Right cardiac atrium (tissue), 5 donors: ENCODE measurements around the gene TOGARAM2. TPM values are rescaled to one million over a fixed set of nuclear protein-coding genes. Genes with fewer than 3 reads are reported as not detected.
A peak's percentile ranks its signal among the peaks of the same experiment; 100 is the strongest.

Experiments used
- ATAC-seq, 2 donors: fragments of 200-7000 bp; cut with Tn5 transposase; one replicate each; pipeline versions ENCODE4 v1.8.0 to v1.9.1; 2020; ENCODE audit warnings: moderate library complexity in 2 of 2, mild to moderate bottlenecking in 1 of 2
- DNase-seq, 3 donors: peaks; one replicate each; pipeline ENCODE4 v3.0.0-alpha.2; 2020
- H3K27ac ChIP-seq: one replicate; pipeline ENCODE4 v1.5.1; 2013; ENCODE audit warnings: mild to moderate bottlenecking, low read length, control low read depth, moderate library complexity
- H3K27me3 ChIP-seq: one replicate; pipeline ENCODE4 v1.6.1; 2013; ENCODE audit not compliant: control insufficient read depth, insufficient read depth
- H3K4me1 ChIP-seq: one replicate; pipeline ENCODE4 v1.6.1; 2013; ENCODE audit warnings: low read length; ENCODE audit not compliant: control insufficient read depth, insufficient read depth
- H3K4me3 ChIP-seq: one replicate; pipeline ENCODE4 v1.5.1; 2013; ENCODE audit warnings: low read length, control low read depth
- H3K9me3 ChIP-seq: one replicate; pipeline ENCODE4 v1.6.1; 2013; ENCODE audit warnings: low read length; ENCODE audit not compliant: control insufficient read depth
- WGBS: extraction: QIAGEN DNeasy Blood & Tissue Kit; methylation state at CpG from one replicate; pipeline ENCODE4 v1.1.7; 2013; 5-methylcytosine and 5-hydroxymethylcytosine counted together
- intact Hi-C, 4 donors: fragments of 100-400 bp; cut with DNase I; formaldehyde crosslinking; loops; one replicate each; pipeline versions ENCODE4 v1.11.0 to v1.14.0; 2022 to 2023
- polyA plus RNA-seq: library from polyadenylated mRNA; stranded (reverse); fragments of 200-250 nt; gene quantifications from one replicate; pipeline ENCODE4 v1.2.3, GENCODE V29; 2013
- total RNA-seq, 4 donors: library from RNA; stranded (reverse); fragmentation: NEBNext Ultra II Directional; extraction: Animal tissue kit (Norgen Biotek cat#: 25700); gene quantifications; one replicate each; pipeline ENCODE4 v1.2.1, GENCODE V29; 2021
- donor health status: healthy with polysubstance abuse.
- donor health status: DM: no; HTN: yes; CAD: no.
- donor health status: DM: no; HTN: no; CAD: no.
- donor health status: DM: no; HTN: yes; CAD: no; lungs with severe emphysema.
- donor health status: DM: yes; HTN: yes; CAD: no.

TOGARAM2 gene
- total and polyA plus RNA-seq, 5 donors, result 13.6 to 29.5 (median 24.0) TPM

DNA sequence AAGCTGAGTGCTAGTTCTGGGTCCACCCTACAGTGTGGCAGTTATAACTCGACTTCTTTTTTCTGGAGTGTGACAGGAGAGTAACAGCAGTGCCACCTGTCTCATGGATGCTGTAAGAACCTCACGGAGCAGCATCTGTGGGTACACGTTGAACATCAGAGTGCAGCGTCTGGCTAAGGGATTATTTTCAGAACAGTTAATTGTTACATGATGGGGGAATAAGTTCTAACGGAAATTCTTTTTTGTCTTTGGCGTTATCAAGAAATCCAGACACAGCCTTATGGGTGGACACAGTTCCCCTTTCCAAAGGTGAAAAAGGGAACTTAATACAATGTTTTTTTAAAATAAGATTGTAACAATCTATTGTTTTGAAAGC is 28.3 kb upstream of the TOGARAM2 start:
- Histone ChIP-seq H3K27ac (peak overlapping the region; percentile 68), H3K4me1 (peaks cover 4% of the 10 kb centered on the region), H3K27me3 (no peaks in the 10 kb centered on the region), H3K9me3 (no peaks in the 10 kb centered on the region), H3K4me3 (no peak overlapping the region)
- DNase-seq (no peak), ATAC-seq (peak; percentile 17 to 27)
- intact Hi-C loops, result loop anchor here in 2 of 4 donors (10.0 kb wide), 2 partner anchors 892 to 1122 kb away; no protein-coding TSS in a partner anchor
- WGBS, result 34% methylated on average over 6 of the region's 6 CpGs

DNA sequence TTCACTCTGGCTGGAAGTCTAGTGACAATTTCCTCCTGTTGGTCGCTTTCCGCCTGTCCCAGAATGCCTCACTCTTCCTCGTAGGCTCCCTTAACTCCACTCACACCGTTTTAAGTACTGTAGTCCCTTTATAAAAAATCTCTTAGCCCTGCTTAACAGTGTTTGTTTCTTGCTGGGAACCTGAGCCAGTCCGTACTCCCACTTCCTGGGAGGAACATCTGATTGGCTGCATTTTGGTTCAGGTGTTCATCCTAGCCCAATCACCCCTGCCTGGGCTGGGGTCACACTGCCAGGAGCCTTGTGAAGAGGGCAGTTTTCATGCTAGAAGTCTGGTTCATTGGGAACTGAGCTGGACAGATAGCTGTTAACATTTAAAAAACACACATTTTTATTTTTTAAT is 25.6 kb upstream of the TOGARAM2 start:
- intact Hi-C loops, result loop anchor here in 3 of 4 donors (5.0 to 10.0 kb wide), 3 partner anchors 242 to 1119 kb away; no protein-coding TSS in a partner anchor
- Histone ChIP-seq H3K4me3 (no peak overlapping the region), H3K27me3 (no peaks in the 10 kb centered on the region), H3K9me3 (no peaks in the 10 kb centered on the region), H3K27ac (no peak overlapping the region), H3K4me1 (peaks cover 4% of the 10 kb centered on the region)
- WGBS, result 39% methylated on average over 5 of the region's 5 CpGs
- ATAC-seq (no peak), DNase-seq (no peak)

DNA sequence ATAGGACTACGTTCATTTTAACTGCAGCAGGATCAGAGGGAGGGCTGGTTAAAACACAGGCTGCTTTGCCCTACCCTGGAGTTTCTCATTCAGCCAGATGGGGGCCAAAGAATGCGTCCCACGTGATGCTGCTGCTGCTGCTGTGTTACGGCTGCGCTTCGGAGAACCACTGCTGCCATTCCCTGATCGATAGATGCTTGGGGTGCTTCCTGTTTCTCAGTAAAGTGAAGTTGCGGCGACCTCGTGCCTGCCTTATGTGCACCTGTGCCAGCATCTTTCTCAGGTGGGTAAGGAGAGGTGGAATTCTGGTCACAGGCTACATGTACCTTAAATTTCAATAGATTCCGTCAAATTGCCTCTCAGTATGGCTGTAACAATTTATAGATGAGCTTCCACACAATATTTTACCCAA is 24.7 kb upstream of the TOGARAM2 start:
- DNase-seq (peak in 1 of 3 donors; percentile 60), ATAC-seq (no peak)
- intact Hi-C loops, result loop anchor here in 3 of 4 donors (5.0 to 10.0 kb wide), 3 partner anchors 241 to 1118 kb away; no protein-coding TSS in a partner anchor
- Histone ChIP-seq H3K4me1 (peaks cover 3% of the 10 kb centered on the region), H3K27ac (no peak overlapping the region), H3K4me3 (peak overlapping the region; percentile 25), H3K27me3 (no peaks in the 10 kb centered on the region), H3K9me3 (no peaks in the 10 kb centered on the region)
- 10% methylated on average over 11 of the region's 11 CpGs for WGBS

DNA sequence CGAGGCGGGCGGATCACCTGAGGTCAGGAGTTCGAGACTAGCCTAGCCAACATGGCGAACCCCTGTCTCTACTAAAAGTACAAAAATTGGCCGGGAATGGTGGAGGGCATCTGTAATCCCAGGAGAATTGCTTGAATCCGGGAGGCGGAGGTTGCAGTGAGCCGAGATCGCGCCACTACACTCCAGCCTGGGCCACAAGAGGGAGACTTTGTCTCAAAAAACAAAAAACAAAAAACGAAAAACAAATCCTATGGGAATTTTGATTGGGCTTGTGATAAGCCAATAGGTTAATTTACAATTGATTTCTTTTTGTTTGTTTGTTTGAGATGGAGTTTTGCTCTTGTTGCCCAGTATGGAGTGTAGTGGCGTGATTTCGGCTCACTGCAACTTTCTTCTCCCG is 24.2 kb upstream of the TOGARAM2 start:
- intact Hi-C loops, result loop anchor here in 3 of 4 donors (5.0 to 10.0 kb wide), 3 partner anchors 240 to 1118 kb away; no protein-coding TSS in a partner anchor
- Histone ChIP-seq H3K27me3 (no peaks in the 10 kb centered on the region), H3K4me3 (no peak overlapping the region), H3K9me3 (no peaks in the 10 kb centered on the region), H3K4me1 (peaks cover 3% of the 10 kb centered on the region), H3K27ac (no peak overlapping the region)
- ATAC-seq (no peak), DNase-seq (peak in 1 of 3 donors; percentile 68)
- WGBS, result 34% methylated on average over 15 of the region's 15 CpGs

DNA sequence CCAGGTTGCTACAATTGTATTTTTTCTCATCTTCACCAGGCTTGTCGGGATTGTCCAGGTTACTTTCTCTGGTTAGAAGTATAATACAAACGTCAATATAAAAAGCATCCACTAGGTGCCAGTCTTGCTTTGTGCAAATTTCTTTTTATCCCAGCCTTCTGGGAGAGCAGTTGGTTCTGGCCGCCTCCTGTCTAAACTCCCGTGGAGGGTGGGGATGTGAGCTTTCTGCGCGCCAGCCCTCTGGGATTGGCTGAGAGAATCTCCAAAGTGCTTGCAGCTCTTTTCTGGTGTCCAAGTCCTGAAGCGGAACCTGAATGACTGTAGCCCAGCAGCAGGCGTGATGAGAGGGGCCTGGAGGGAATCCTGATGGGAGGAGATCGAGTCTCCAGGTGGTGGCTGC is 22.4 kb upstream of the TOGARAM2 start:
- 14% methylated on average over 9 of the region's 9 CpGs for WGBS
- ATAC-seq, result peak; percentile 90 to 92
- intact Hi-C loops, result loop anchor here (1.0 to 10.0 kb wide), 5 partner anchors 238 to 1116 kb away; no protein-coding TSS in a partner anchor

DNA sequence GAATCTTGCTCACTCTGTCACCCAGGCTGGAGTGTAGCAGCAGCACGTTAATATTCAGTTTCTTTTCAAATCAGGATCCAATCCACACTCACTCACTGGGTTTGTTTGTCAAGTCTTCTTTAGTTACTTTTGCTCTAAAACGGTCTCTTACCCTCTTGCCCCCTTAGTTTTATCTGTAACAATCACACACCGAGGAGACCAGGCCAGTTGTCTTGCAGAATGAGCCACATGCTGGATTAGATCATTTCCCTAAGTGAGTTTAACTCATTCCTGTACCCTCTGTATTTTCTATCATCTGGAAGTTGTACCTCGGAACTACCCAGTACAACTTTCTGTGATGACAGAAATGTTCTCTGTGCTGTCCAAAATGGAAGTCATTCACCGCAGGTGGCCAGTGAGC is 20.7 kb upstream of the TOGARAM2 start:
- Histone ChIP-seq H3K27ac (peak overlapping the region; percentile 16), H3K9me3 (no peaks in the 10 kb centered on the region), H3K4me3 (no peak overlapping the region), H3K27me3 (no peaks in the 10 kb centered on the region), H3K4me1 (no peaks in the 10 kb centered on the region)
- DNase-seq, result no peak
- ATAC-seq, result no peak
- WGBS, result 33% methylated on average over 5 of the region's 5 CpGs
- intact Hi-C loops, result no loop called here

More for the DNA sequence above, 22.4 kb upstream of the TOGARAM2 start:
- H3K4me3 ChIP-seq, result no peak overlapping the region
- no peaks in the 10 kb centered on the region for H3K27me3 ChIP-seq
- peak; percentile 75 to 85 (median 77) for DNase-seq
- H3K4me1 ChIP-seq, result no peaks in the 10 kb centered on the region
- H3K9me3 ChIP-seq, result no peaks in the 10 kb centered on the region
- H3K27ac ChIP-seq, result no peak overlapping the region

DNA sequence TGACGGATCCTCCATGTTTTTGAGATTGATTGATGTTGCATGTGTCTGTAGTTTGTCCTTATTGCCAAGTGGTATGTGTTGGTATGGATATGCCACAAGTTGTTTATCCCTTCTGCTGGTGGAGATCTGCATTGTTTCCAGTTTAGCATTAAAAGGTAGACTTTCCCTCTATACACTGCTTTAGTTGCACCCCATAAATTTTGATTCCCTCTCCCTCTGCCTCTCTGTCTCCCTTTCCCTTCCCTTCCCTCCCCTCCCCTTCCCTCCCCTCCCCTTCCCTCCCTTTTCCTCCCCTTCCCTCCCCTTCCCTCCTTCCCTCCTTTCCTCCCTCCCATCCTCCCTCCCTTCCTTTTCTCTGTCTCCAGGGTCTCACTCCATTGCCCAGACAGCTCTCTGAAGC is 18.6 kb upstream of the TOGARAM2 start:
- Histone ChIP-seq H3K27ac (no peak overlapping the region), H3K27me3 (no peaks in the 10 kb centered on the region), H3K4me3 (no peak overlapping the region), H3K4me1 (no peaks in the 10 kb centered on the region), H3K9me3 (no peaks in the 10 kb centered on the region)
- intact Hi-C loops, result no loop called here
- ATAC-seq (no peak), DNase-seq (no peak)
- WGBS, result 96% methylated on average over 1 of the region's 1 CpG

DNA sequence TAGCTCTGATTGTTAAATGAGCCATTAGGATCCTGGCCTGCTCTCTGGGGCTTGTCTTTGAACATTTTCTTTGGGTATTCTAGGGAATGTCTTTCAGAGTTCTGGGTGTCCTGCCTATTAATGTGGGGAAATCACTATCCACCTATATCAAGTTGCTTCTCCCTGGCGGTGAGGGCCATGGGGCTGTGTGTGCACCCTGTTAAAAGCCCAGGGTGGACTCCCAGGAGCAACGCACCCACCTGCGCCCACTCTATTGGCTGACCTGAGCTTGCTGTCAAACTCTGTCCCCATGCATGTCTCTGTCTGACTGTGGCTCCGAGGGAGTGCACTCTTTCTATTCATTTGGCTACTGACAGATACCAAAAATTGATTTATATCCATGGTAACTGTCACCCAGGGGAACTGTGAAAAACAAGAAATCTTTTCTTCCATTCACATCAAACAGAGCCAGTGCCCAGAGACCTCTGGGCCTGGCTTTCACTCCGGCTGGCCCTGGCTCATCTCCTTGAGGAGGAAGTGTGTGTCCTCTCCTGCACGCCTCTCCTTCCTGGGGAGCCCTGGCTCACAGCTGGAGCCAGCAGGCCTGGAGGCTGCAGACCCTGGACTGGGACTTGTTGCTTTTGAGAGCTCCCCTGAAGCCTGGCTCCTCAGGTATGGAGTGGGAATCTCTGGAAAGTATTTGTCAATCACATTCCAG is 10.5 kb upstream of the TOGARAM2 start:
- H3K4me1 ChIP-seq, result no peaks in the 10 kb centered on the region
- 81% methylated on average over 6 of the region's 6 CpGs for WGBS
- no peaks in the 10 kb centered on the region for H3K27me3 ChIP-seq
- no peak overlapping the region for H3K27ac ChIP-seq
- DNase-seq, result no peak
- no peak for ATAC-seq
- H3K4me3 ChIP-seq, result no peak overlapping the region
- intact Hi-C loops, result no loop called here
- H3K9me3 ChIP-seq, result no peaks in the 10 kb centered on the region

DNA sequence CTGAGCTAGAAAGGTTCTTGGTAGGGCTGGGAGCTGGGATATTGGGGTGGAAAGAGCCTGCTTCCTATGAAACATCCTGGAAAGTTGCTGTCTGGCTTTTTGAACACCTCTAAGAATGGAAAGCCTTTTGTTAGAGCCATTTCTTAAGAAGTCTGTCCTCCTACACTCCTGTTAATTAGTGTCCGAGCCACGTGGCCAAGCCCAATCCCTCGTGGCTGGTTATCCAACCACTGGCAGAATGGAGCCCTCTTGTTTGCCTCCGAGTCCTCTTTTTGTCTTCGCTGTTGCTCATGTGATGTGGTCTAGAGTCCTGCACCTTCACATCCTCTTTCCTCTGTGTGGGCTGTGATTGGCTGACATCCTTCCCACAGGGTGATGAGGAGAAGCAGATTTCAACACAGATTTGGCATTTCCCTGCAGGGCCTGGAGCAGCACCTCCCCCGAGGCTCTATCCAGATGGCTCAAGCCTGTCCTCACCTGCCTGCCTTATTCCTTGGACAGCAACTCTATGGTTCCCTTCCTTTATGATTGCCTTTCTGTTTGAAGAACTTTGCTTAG is 8.2 kb upstream of the TOGARAM2 start:
- no peak overlapping the region for H3K4me3 ChIP-seq
- no peaks in the 10 kb centered on the region for H3K9me3 ChIP-seq
- DNase-seq (no peak), ATAC-seq (no peak)
- H3K27ac ChIP-seq, result no peak overlapping the region
- H3K27me3 ChIP-seq, result no peaks in the 10 kb centered on the region
- intact Hi-C loops, result no loop called here
- 75% methylated on average over 6 of the region's 6 CpGs for WGBS
- peaks cover 2% of the 10 kb centered on the region for H3K4me1 ChIP-seq

DNA sequence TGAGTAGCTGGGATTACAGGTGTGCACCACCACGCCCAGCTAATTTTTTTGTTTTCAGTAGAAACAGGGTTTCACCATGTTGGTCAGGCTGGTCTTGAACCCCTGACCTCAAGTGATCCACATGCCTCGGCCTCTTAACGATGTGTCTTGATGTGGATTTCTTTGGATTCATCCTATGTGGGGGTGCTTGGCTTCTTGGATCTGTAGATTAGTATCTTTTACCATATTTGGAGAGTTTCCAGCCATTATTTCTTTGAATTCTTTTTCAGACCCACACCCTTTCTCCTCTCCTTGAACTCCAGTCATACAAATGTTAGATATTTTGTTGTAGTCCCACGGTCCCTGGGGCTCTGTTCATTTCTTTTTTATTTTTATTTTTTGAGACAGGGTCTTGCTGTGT is 6.8 kb upstream of the TOGARAM2 start:
- Histone ChIP-seq H3K4me1 (peaks cover 2% of the 10 kb centered on the region), H3K27me3 (no peaks in the 10 kb centered on the region), H3K9me3 (no peaks in the 10 kb centered on the region), H3K4me3 (no peak overlapping the region), H3K27ac (no peak overlapping the region)
- intact Hi-C loops, result no loop called here
- no peak for ATAC-seq
- 97% methylated on average over 4 of the region's 4 CpGs for WGBS
- DNase-seq, result no peak

DNA sequence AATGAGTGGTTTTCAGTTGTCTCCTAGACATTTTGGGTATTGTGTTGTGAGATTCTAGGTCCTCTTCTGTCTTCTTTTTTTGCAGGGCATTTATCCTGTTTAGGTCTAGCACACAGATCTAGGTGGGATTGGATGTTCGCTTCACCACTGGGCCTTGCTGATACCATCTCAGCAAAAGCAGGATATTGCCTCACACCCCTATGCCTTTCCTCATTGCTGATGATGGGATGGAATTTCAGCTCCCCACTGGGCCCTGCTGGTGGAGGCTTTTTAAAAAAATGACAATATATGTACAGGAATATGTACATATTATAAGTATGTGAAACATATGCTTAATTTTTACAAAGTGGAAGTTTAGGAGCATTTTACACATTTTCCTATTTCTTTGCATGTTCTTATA is 5.4 kb upstream of the TOGARAM2 start:
- no peak for ATAC-seq
- H3K27me3 ChIP-seq, result no peaks in the 10 kb centered on the region
- H3K4me3 ChIP-seq, result no peak overlapping the region
- H3K4me1 ChIP-seq, result peaks cover 2% of the 10 kb centered on the region
- DNase-seq, result no peak
- intact Hi-C loops, result no loop called here
- H3K9me3 ChIP-seq, result no peaks in the 10 kb centered on the region
- H3K27ac ChIP-seq, result no peak overlapping the region
- 85% methylated on average over 1 of the region's 1 CpG for WGBS
